Caco-2 (cell line): ENCODE data around the gene KATNB1. TPM values are rescaled to one million over a fixed set of nuclear protein-coding genes. Genes with fewer than 3 reads are reported as not detected.
A peak's percentile ranks its signal among the peaks of the same experiment; 100 is the strongest.

ENCODE experiments used
- BruUV-seq: library from RNA; stranded (reverse); fragments of 400-500 nt; replicated peaks from 2 replicates; lab custom pipeline; 2021; lab: Mats Ljungman, UMichigan
- CTCF ChIA-PET: fragments of 300-600 bp; sonication (Branson Sonifier 250); formaldehyde crosslinking; loops from one replicate; lab custom pipeline; 2022; ENCODE audit warnings: antibody characterized with exemption; lab: Charles Lee
- POLR2A ChIA-PET: fragments of 300-600 bp; sonication (Branson Sonifier 250); formaldehyde crosslinking; loops from one replicate; lab custom pipeline; 2022; ENCODE audit warnings: antibody characterized with exemption; lab: Charles Lee
- DNase-seq, 2 experiments: peaks; one replicate each; pipeline versions ENCODE4 v3.0.0 to v3.0.0-alpha.2; 2020 to 2022
- H3K27me3 ChIP-seq: replicated peaks from 2 replicates; pipeline ENCODE4 v1.6.0; 2011; ENCODE audit warnings: low read length; ENCODE audit not compliant: control insufficient read depth, insufficient read depth
- H3K36me3 ChIP-seq: 2 replicates; pipeline ENCODE4 v1.5.1; 2011; ENCODE audit warnings: low read length; ENCODE audit not compliant: control insufficient read depth, insufficient read depth
- H3K4me1 ChIP-seq: fragments of 250-450 bp; sonication (Bioruptor Pico); 2 replicates; pipeline ENCODE4 v1.5.1; 2020; ENCODE audit warnings: mild to moderate bottlenecking
- H3K4me3 ChIP-seq: 2 replicates; pipeline ENCODE4 v1.5.1; 2011; ENCODE audit warnings: low read depth, mild to moderate bottlenecking, control low read depth, low read length
- H3K9me3 ChIP-seq: fragments of 250-450 bp; sonication (Bioruptor Pico); 2 replicates; pipeline ENCODE4 v1.5.1; 2020; ENCODE audit warnings: mild to moderate bottlenecking, moderate library complexity
- H3K27ac Mint-ChIP-seq: one replicate; pipeline ENCODE4 v1.8.0; 2022; ENCODE audit warnings: mixed read lengths; ENCODE audit not compliant: unreplicated experiment
- H3K27me3 Mint-ChIP-seq: one replicate; pipeline ENCODE4 v1.8.0; 2022; ENCODE audit warnings: mixed read lengths; ENCODE audit not compliant: insufficient read depth, unreplicated experiment
- H3K36me3 Mint-ChIP-seq: one replicate; pipeline ENCODE4 v1.8.0; 2022; ENCODE audit warnings: mild to moderate bottlenecking, mixed read lengths; ENCODE audit not compliant: insufficient read depth, unreplicated experiment
- H3K4me1 Mint-ChIP-seq: one replicate; pipeline ENCODE4 v1.8.0; 2022; ENCODE audit warnings: low read depth, mixed read lengths; ENCODE audit not compliant: unreplicated experiment
- H3K4me3 Mint-ChIP-seq: one replicate; pipeline ENCODE4 v1.8.0; 2022; ENCODE audit warnings: mild to moderate bottlenecking, moderate library complexity, mixed read lengths; ENCODE audit not compliant: unreplicated experiment
- H3K9me3 Mint-ChIP-seq: one replicate; pipeline ENCODE4 v1.8.0; 2022; ENCODE audit warnings: mixed read lengths; ENCODE audit not compliant: unreplicated experiment
- CTCF ChIP-seq, 2 experiments: fragments of 200-600 bp in 1 of 2; IDR thresholded peaks; 1 replicate in 1 of 2; 2 replicates in 1 of 2; pipeline versions ENCODE4 v1.5.1 to v1.8.0; 2011 to 2022; ENCODE audit warnings: antibody characterized with exemption in 1 of 2, control low read depth in 1 of 2, inconsistent platforms in 1 of 2, low read depth in 1 of 2, low read length in 1 of 2, mild to moderate bottlenecking in 1 of 2, moderate library complexity in 1 of 2; ENCODE audit not compliant: insufficient read depth in 1 of 2, severe bottlenecking in 1 of 2, unreplicated experiment in 1 of 2
- intact Hi-C: fragments of 100-400 bp; cut with micrococcal nuclease; formaldehyde crosslinking; loops from one replicate; pipeline ENCODE4 v1.10.0; 2022; ENCODE audit not compliant: unreplicated experiment
- total RNA-seq: library from RNA; stranded (reverse); gene quantifications from 2 replicates; pipeline ENCODE4 v1.2.3, GENCODE V29; 2022

KATNB1 gene
- total RNA-seq, 1 experiment from 2014 or later, result 32.4 TPM

GRCh38 chr16:57736419-57737351 is 1.1 kb downstream of the KATNB1 start:
- 0 out of 2 replicates have a peak, but pooled peaks cover 4% of the 10 kb centered on the region for H3K9me3 ChIP-seq
- POLR2A ChIA-PET, result interaction anchor here (0.5 to 3.0 kb wide), 9 partner anchors 36 to 393 kb away, joined by 3 to 18 read pairs (median 5); partner anchors contain the start of genes CFAP20, CIAPIN1, COQ9 and DRC7
- peak; percentile 71 to 75 for DNase-seq
- Mint-ChIP-seq H3K9me3 (no peaks in the 10 kb centered on the region), H3K27me3 (no peaks in the 10 kb centered on the region), H3K4me3 (peak overlapping the region; percentile 86), H3K4me1 (peaks cover 13% of the 10 kb centered on the region), H3K27ac (peak overlapping the region; percentile 87), H3K36me3 (peaks cover 26% of the 10 kb centered on the region)
- H3K27me3 ChIP-seq, result no peaks in the 10 kb centered on the region
- H3K36me3 ChIP-seq, result no peaks in the 10 kb centered on the region
- TF ChIP-seq CTCF (IDR thresholded peaks at IDR 0.05; ENCODE audit: insufficient read depth in 1 of 2, low read depth in 1 of 2, low read length in 1 of 2, severe bottlenecking in 1 of 2, unreplicated experiment in 1 of 2), result peak; percentile 14 to 33
- CTCF ChIA-PET, result interaction anchor here (0.6 to 3.1 kb wide), 23 partner anchors 12 to 288 kb away, joined by 3 to 26 read pairs (median 4); partner anchors contain the start of gene DRC7
- peak overlapping the region; percentile 82 for H3K4me3 ChIP-seq
- H3K4me1 ChIP-seq, result peaks cover 11% of the 10 kb centered on the region
- intact Hi-C loops, result loop anchor here (5.0 kb wide), 3 partner anchors 69 to 159 kb away; partner anchors contain the start of gene ADGRG3
- no TSS peak for BruUV-seq

DNA sequence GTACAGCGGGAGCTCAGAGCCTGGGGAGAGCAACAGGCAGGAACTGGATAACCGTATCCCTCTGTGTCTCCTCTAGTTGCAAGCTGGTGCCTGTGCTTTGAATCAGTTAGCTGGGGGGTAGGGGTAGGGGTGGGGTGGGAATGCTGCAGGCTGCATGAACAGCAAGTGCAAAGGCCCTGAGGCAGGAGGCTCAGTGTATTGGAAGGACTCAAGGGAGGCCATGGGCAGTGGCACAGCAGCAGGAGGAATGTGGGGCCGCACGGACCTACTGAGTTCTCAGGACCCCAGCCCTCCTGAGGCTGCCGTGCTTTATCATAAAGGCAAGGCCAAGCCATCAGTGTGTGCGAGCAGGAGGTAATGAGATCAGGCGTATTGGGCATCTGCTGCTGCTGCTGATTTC is 3.3 kb downstream of the KATNB1 start:
- POLR2A ChIA-PET, result no interaction called here
- Mint-ChIP-seq H3K27ac (no peak overlapping the region), H3K9me3 (no peaks in the 10 kb centered on the region), H3K4me1 (peaks cover 13% of the 10 kb centered on the region), H3K4me3 (no peak overlapping the region), H3K27me3 (no peaks in the 10 kb centered on the region), H3K36me3 (peaks cover 26% of the 10 kb centered on the region)
- intact Hi-C loops, result loop anchor here (5.0 kb wide), 3 partner anchors 72 to 162 kb away; partner anchors contain the start of gene ADGRG3
- CTCF ChIA-PET, result no interaction called here
- Histone ChIP-seq H3K27me3 (no peaks in the 10 kb centered on the region), H3K4me3 (no peak overlapping the region), H3K4me1 (peaks cover 11% of the 10 kb centered on the region), H3K9me3 (no peaks in the 10 kb centered on the region), H3K36me3 (no peaks in the 10 kb centered on the region)
- DNase-seq, result no peak
- TF ChIP-seq CTCF (IDR thresholded peaks at IDR 0.05; ENCODE audit: insufficient read depth in 1 of 2, low read depth in 1 of 2, low read length in 1 of 2, severe bottlenecking in 1 of 2, unreplicated experiment in 1 of 2), result no peak
- no TSS peak for BruUV-seq

- intact Hi-C loops, result loop anchor here (5.0 kb wide), 3 partner anchors 73 to 163 kb away; partner anchors contain the start of gene ADGRG3
- H3K9me3 Mint-ChIP-seq, result no peaks in the 10 kb centered on the region
- H3K36me3 Mint-ChIP-seq, result peaks cover 23% of the 10 kb centered on the region
- no peak overlapping the region for H3K4me3 Mint-ChIP-seq
- no TSS peak for BruUV-seq
- ChIA-PET CTCF (no interaction called here), POLR2A (no interaction called here)
- peaks cover 6% of the 10 kb centered on the region for H3K4me1 ChIP-seq
- H3K27me3 ChIP-seq, result no peaks in the 10 kb centered on the region
- H3K27me3 Mint-ChIP-seq, result no peaks in the 10 kb centered on the region
- H3K36me3 ChIP-seq, result no peaks in the 10 kb centered on the region
- no peak for DNase-seq
- no peaks in the 10 kb centered on the region for H3K9me3 ChIP-seq
- peaks cover 13% of the 10 kb centered on the region for H3K4me1 Mint-ChIP-seq
- no peak overlapping the region for H3K4me3 ChIP-seq
- no peak overlapping the region for H3K27ac Mint-ChIP-seq
- no peak for TF ChIP-seq CTCF (IDR thresholded peaks at IDR 0.05; ENCODE audit: insufficient read depth in 1 of 2, low read depth in 1 of 2, low read length in 1 of 2, severe bottlenecking in 1 of 2, unreplicated experiment in 1 of 2)
Observed at GRCh38 chr16:57739756-57740422, 4.3 kb downstream of the KATNB1 start.
